Smooth muscle cell (in vitro differentiated cells): Measurements from ENCODE around the gene CACNA1C. TPM values are rescaled to one million over a fixed set of nuclear protein-coding genes. Genes with fewer than 3 reads are reported as not detected.
"Not testable (repeated sequence)": the region's sequence is repeated elsewhere in the genome, so short reads cannot be mapped to it uniquely, and the experiment has no call there.

Experiments
- DNase-seq: peaks from one replicate; lab custom pipeline; 2025; ENCODE audit not compliant: unreplicated experiment; lab: John Stamatoyannopoulos, UW
- H2AFZ ChIP-seq: fragments of 200-600 bp; sonication (generic); 2 replicates; pipeline ENCODE4 v1.6.0; 2016; ENCODE audit warnings: antibody characterized with exemption, low read depth, mild to moderate bottlenecking
- H3F3A ChIP-seq: fragments of 200-600 bp; sonication (generic); 2 replicates; pipeline ENCODE4 v1.6.0; 2017; ENCODE audit warnings: antibody characterized with exemption, low read depth
- H3K27ac ChIP-seq: fragments of 200-600 bp; sonication (generic); 2 replicates; pipeline ENCODE4 v1.5.1; 2016; ENCODE audit warnings: low read depth, mild to moderate bottlenecking
- H3K27me3 ChIP-seq: fragments of 200-600 bp; sonication (generic); 2 replicates; pipeline ENCODE4 v1.6.1; 2016; ENCODE audit warnings: low read depth, mild to moderate bottlenecking
- H3K36me3 ChIP-seq: fragments of 200-600 bp; sonication (generic); 2 replicates; pipeline ENCODE4 v1.5.1; 2016; ENCODE audit warnings: low read depth
- H3K4me1 ChIP-seq: fragments of 200-600 bp; sonication (generic); 2 replicates; pipeline ENCODE4 v1.5.1; 2016; ENCODE audit warnings: low read depth
- H3K4me2 ChIP-seq: fragments of 200-600 bp; sonication (generic); 2 replicates; pipeline ENCODE4 v1.6.0; 2016; ENCODE audit warnings: mild to moderate bottlenecking
- H3K4me3 ChIP-seq: fragments of 200-600 bp; sonication (generic); 2 replicates; pipeline ENCODE4 v1.5.1; 2016; ENCODE audit warnings: mild to moderate bottlenecking
- H3K79me2 ChIP-seq: fragments of 200-600 bp; sonication (generic); 2 replicates; pipeline ENCODE4 v1.6.0; 2016; ENCODE audit warnings: low read depth, mild to moderate bottlenecking
- H3K9ac ChIP-seq: fragments of 200-600 bp; sonication (generic); 2 replicates; pipeline ENCODE4 v1.6.0; 2016; ENCODE audit warnings: low read depth
- H3K9me3 ChIP-seq: fragments of 200-600 bp; sonication (generic); replicated peaks from 2 replicates; pipeline ENCODE4 v1.5.1; 2016; ENCODE audit warnings: low read depth
- H4K20me1 ChIP-seq: fragments of 200-600 bp; sonication (generic); 2 replicates; pipeline ENCODE4 v1.6.0; 2016; ENCODE audit warnings: low read depth
- WGBS: methylation state at CpG from one replicate; pipeline ENCODE4 v1.1.7; 2016; ENCODE audit warnings: low lambda C conversion rate; 5-methylcytosine and 5-hydroxymethylcytosine counted together
- polyA plus RNA-seq: library from polyadenylated mRNA; unstranded; fragments of >200 nt; fragmentation: Nextera tagmentation; extraction: Ambion mirVana; gene quantifications from 2 replicates; pipeline ENCODE4 v1.2.1, GENCODE V29; 2016
- total RNA-seq: library from RNA; depleted of rRNA; stranded (reverse); fragments of >200 nt; gene quantifications from 2 replicates; pipeline ENCODE4 v1.2.3, GENCODE V29; 2014
- TF ChIP-seq, protein P1 (sequence below): fragments of 200-600 bp; sonication (generic); IDR thresholded peaks from 2 replicates; pipeline ENCODE4 v1.5.1; 2017; ENCODE audit warnings: borderline replicate concordance, mild to moderate bottlenecking, antibody characterized with exemption; ENCODE audit not compliant: insufficient read depth, poor library complexity, severe bottlenecking

CACNA1C gene
- total and polyA plus RNA-seq, 2 experiments from 2014 or later: 1.6 to 4.5 TPM

- H3K4me1 ChIP-seq: no peaks in the 10 kb centered on the region
- no peak overlapping the region for H3K9ac ChIP-seq
- no peak overlapping the region for H3K27ac ChIP-seq
Observed at GRCh38 chr12:2251526-2252209, 198.9 kb downstream of the CACNA1C start.

DNA sequence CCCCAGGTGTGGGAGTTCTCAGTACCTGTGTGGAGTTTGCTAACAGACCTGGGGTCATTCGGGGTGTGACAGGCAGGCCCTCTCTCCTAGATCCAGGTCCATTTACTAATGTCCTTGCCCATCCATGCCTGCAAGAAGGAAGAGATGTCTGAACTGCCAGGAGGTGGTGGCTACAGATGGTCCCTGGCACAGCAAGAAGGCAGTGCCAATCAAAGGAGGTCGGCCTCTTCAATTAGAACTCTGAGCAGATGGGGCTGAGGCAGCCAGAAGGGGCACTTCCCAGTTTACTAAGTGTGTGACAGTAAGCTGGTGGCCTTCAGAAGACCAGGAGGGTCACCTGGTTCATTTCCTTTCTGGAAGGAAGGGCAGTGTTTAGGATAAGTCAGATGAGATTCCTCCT lies 202.5 kb downstream of the CACNA1C start:
- Histone ChIP-seq H2AFZ (no peak overlapping the region), H3K4me2 (no peak overlapping the region), H3K4me3 (no peak overlapping the region), H3K9ac (no peak overlapping the region), H3K36me3 (no peaks in the 10 kb centered on the region), H3K9me3 (no peaks in the 10 kb centered on the region), H3K4me1 (no peaks in the 10 kb centered on the region), H3F3A (no peaks in the 10 kb centered on the region), H3K27me3 (no peaks in the 10 kb centered on the region), H3K27ac (no peak overlapping the region), H3K79me2 (no peaks in the 10 kb centered on the region), H4K20me1 (no peaks in the 10 kb centered on the region)
- DNase-seq: no peak
- whole genome bisulfite sequencing: 89% methylated on average over 2 of the region's 2 CpGs
- TF ChIP-seq, protein P1, sequence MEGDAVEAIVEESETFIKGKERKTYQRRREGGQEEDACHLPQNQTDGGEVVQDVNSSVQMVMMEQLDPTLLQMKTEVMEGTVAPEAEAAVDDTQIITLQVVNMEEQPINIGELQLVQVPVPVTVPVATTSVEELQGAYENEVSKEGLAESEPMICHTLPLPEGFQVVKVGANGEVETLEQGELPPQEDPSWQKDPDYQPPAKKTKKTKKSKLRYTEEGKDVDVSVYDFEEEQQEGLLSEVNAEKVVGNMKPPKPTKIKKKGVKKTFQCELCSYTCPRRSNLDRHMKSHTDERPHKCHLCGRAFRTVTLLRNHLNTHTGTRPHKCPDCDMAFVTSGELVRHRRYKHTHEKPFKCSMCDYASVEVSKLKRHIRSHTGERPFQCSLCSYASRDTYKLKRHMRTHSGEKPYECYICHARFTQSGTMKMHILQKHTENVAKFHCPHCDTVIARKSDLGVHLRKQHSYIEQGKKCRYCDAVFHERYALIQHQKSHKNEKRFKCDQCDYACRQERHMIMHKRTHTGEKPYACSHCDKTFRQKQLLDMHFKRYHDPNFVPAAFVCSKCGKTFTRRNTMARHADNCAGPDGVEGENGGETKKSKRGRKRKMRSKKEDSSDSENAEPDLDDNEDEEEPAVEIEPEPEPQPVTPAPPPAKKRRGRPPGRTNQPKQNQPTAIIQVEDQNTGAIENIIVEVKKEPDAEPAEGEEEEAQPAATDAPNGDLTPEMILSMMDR: no peak

More at GRCh38 chr12:2251526-2252209, 198.9 kb downstream of the CACNA1C start:
- TF ChIP-seq, protein P1: no peak
- H3K36me3 ChIP-seq: no peaks in the 10 kb centered on the region
- no peak overlapping the region for H3K4me2 ChIP-seq
- H3K9me3 ChIP-seq: no peaks in the 10 kb centered on the region
- H2AFZ ChIP-seq: no peak overlapping the region
- H3K4me3 ChIP-seq: no peak overlapping the region
- WGBS: 81% methylated on average over 8 of the region's 8 CpGs
- no peaks in the 10 kb centered on the region for H3K27me3 ChIP-seq
- no peak for DNase-seq
- no peaks in the 10 kb centered on the region for H3F3A ChIP-seq
- no peaks in the 10 kb centered on the region for H4K20me1 ChIP-seq
- H3K79me2 ChIP-seq: no peaks in the 10 kb centered on the region

- not testable (repeated sequence) for H3K27ac ChIP-seq, H3K9ac ChIP-seq, H3K4me1 ChIP-seq, H3K36me3 ChIP-seq, H4K20me1 ChIP-seq, H3K79me2 ChIP-seq, H3K4me3 ChIP-seq, H3K27me3 ChIP-seq, H3K4me2 ChIP-seq, H3F3A ChIP-seq, DNase-seq, H3K9me3 ChIP-seq, H2AFZ ChIP-seq
- WGBS: 95% methylated on average over 9 of the region's 9 CpGs
Observed at GRCh38 chr12:2255731-2256130, 202.9 kb downstream of the CACNA1C start.

GRCh38 chr12:2256453-2256852 lies 203.7 kb downstream of the CACNA1C start:
- Histone ChIP-seq H3K4me3 (no peak overlapping the region), H3K36me3 (no peaks in the 10 kb centered on the region), H3K4me2 (peak overlapping the region; percentile 24), H3K27me3 (no peaks in the 10 kb centered on the region), H4K20me1 (no peaks in the 10 kb centered on the region), H3K9me3 (no peaks in the 10 kb centered on the region), H3K79me2 (no peaks in the 10 kb centered on the region), H3F3A (no peaks in the 10 kb centered on the region), H3K27ac (peak overlapping the region; percentile 16), H3K4me1 (no peaks in the 10 kb centered on the region), H3K9ac (no peak overlapping the region), H2AFZ (no peak overlapping the region)
- TF ChIP-seq, protein P1: no peak
- DNase-seq: no peak
- 44% methylated on average over 6 of the region's 6 CpGs for WGBS
